Fibroblast of the aortic adventitia (primary cell): ENCODE measurements around the gene BTBD19. TPM values are rescaled to one million over a fixed set of nuclear protein-coding genes. Genes with fewer than 3 reads are reported as not detected.

Experiments
- DNase-seq: peaks from one replicate; pipeline ENCODE4 v3.0.0-alpha.2; 2010; ENCODE audit warnings: low read depth
- H3K4me3 ChIP-seq: 2 replicates; pipeline ENCODE4 v1.5.1; 2011; ENCODE audit warnings: low read depth, mild to moderate bottlenecking, control low read depth, low read length, moderate library complexity
- CTCF ChIP-seq: IDR thresholded peaks from 2 replicates; pipeline ENCODE4 v1.5.1; 2011; ENCODE audit warnings: mild to moderate bottlenecking, low read length, control low read depth, inconsistent platforms; ENCODE audit not compliant: insufficient read depth
- total RNA-seq: library from RNA; depleted of rRNA; stranded (reverse); fragments of >200 nt; gene quantifications from 2 replicates; pipeline ENCODE4 v1.2.3, GENCODE V29; 2012; ENCODE audit warnings: low replicate concordance

Gene BTBD19
- total RNA-seq, 1 donor, result 5.4 TPM

- H3K4me3 ChIP-seq, result no peak overlapping the region
- no peak for DNase-seq
- TF ChIP-seq CTCF, result no peak
Observed at GRCh38 chr1:44846985-44847384, 38.7 kb downstream of the BTBD19 start.

GRCh38 chr1:44847845-44848244, 39.5 kb downstream of the BTBD19 start:
- no peak overlapping the region for H3K4me3 ChIP-seq
- no peak for TF ChIP-seq CTCF
- DNase-seq, result no peak

- H3K4me3 ChIP-seq, result no peak overlapping the region
- no peak for TF ChIP-seq CTCF
- no peak for DNase-seq
Observed at GRCh38 chr1:44848456-44849181, 40.3 kb downstream of the BTBD19 start.

- no peak for TF ChIP-seq CTCF
- no peak overlapping the region for H3K4me3 ChIP-seq
- DNase-seq, result no peak
Observed at GRCh38 chr1:44849575-44850132, 41.3 kb downstream of the BTBD19 start.

GRCh38 chr1:44851308-44851707, 43.0 kb downstream of the BTBD19 start:
- no peak overlapping the region for H3K4me3 ChIP-seq
- DNase-seq, result no peak
- TF ChIP-seq CTCF, result no peak

GRCh38 chr1:44853201-44853600, 44.9 kb downstream of the BTBD19 start:
- no peak overlapping the region for H3K4me3 ChIP-seq
- DNase-seq, result no peak
- TF ChIP-seq CTCF, result no peak
